ENCODE measurements around the gene PPP2R3B.
A peak's percentile ranks its signal among the peaks of the same experiment; 100 is the strongest.
"Not testable (repeated sequence)": the region's sequence is repeated elsewhere in the genome, so short reads cannot be mapped to it uniquely, and the experiment has no call there.

PPP2R3B gene

DNA sequence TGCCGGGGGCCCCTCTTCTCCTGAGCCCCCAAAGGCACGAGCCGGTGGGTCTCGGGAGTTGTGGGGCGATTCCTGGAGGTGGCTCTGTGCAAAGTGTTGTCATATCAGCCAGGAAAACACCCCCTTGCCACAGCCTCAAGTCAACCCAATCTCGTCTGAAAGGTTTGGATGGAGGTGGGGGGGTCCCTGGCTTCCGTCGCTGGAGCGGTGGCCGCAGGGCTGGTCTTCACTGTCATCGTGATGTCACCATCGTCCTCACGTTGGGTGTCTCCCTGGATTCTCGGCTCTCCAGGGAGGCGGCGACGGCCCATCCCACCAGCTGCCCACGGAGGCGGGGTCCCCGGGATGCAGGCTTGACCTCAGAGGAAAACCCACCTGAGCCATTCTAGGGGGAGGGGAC is 38.3 kb upstream of the PPP2R3B start:
- peaks cover 58% of the 10 kb centered on the region for H3K27me3 Mint-ChIP-seq (ENCODE audit: low read depth, poor library complexity)
- peaks cover 8% of the 10 kb centered on the region for H3K4me1 Mint-ChIP-seq
- no peaks in the 10 kb centered on the region for H3K36me3 Mint-ChIP-seq (ENCODE audit: low read depth)
- peaks cover 12% of the 10 kb centered on the region for H3K9me3 Mint-ChIP-seq
- TF ChIP-seq, protein P1, sequence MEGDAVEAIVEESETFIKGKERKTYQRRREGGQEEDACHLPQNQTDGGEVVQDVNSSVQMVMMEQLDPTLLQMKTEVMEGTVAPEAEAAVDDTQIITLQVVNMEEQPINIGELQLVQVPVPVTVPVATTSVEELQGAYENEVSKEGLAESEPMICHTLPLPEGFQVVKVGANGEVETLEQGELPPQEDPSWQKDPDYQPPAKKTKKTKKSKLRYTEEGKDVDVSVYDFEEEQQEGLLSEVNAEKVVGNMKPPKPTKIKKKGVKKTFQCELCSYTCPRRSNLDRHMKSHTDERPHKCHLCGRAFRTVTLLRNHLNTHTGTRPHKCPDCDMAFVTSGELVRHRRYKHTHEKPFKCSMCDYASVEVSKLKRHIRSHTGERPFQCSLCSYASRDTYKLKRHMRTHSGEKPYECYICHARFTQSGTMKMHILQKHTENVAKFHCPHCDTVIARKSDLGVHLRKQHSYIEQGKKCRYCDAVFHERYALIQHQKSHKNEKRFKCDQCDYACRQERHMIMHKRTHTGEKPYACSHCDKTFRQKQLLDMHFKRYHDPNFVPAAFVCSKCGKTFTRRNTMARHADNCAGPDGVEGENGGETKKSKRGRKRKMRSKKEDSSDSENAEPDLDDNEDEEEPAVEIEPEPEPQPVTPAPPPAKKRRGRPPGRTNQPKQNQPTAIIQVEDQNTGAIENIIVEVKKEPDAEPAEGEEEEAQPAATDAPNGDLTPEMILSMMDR (IDR thresholded peaks at IDR 0.05): no peak
- no peak overlapping the region for H3K27ac Mint-ChIP-seq
- no peak overlapping the region for H3K4me3 Mint-ChIP-seq
- no peak for DNase-seq

- Mint-ChIP-seq H3K4me1 (peaks cover 8% of the 10 kb centered on the region), H3K27ac (peak overlapping the region; percentile 49), H3K36me3 (ENCODE audit: low read depth) (no peaks in the 10 kb centered on the region), H3K9me3 (peaks cover 10% of the 10 kb centered on the region), H3K27me3 (ENCODE audit: low read depth, poor library complexity) (peaks cover 40% of the 10 kb centered on the region), H3K4me3 (peak overlapping the region; percentile 43)
- peak; percentile 83 for DNase-seq
- TF ChIP-seq, protein P1 (IDR thresholded peaks at IDR 0.05): no peak
Observed at GRCh38 chrX:421646-422391, 35.1 kb upstream of the PPP2R3B start.

GRCh38 chrX:420496-421223 is 34.0 kb upstream of the PPP2R3B start:
- Mint-ChIP-seq H3K36me3 (ENCODE audit: low read depth) (no peaks in the 10 kb centered on the region), H3K4me1 (peaks cover 8% of the 10 kb centered on the region), H3K27me3 (ENCODE audit: low read depth, poor library complexity) (peaks cover 37% of the 10 kb centered on the region), H3K27ac (no peak overlapping the region), H3K9me3 (peaks cover 13% of the 10 kb centered on the region), H3K4me3 (no peak overlapping the region)
- DNase-seq: no peak
- TF ChIP-seq, protein P1 (IDR thresholded peaks at IDR 0.05): no peak

GRCh38 chrX:418927-419729 is 32.4 kb upstream of the PPP2R3B start:
- H3K4me3 Mint-ChIP-seq: no peak overlapping the region
- H3K9me3 Mint-ChIP-seq: peaks cover 11% of the 10 kb centered on the region
- H3K27me3 Mint-ChIP-seq (ENCODE audit: low read depth, poor library complexity): peaks cover 49% of the 10 kb centered on the region
- no peaks in the 10 kb centered on the region for H3K36me3 Mint-ChIP-seq (ENCODE audit: low read depth)
- peak; percentile 39 for DNase-seq
- peak overlapping the region; percentile 79 for H3K27ac Mint-ChIP-seq
- TF ChIP-seq, protein P1 (IDR thresholded peaks at IDR 0.05): no peak
- H3K4me1 Mint-ChIP-seq: peaks cover 8% of the 10 kb centered on the region

DNA sequence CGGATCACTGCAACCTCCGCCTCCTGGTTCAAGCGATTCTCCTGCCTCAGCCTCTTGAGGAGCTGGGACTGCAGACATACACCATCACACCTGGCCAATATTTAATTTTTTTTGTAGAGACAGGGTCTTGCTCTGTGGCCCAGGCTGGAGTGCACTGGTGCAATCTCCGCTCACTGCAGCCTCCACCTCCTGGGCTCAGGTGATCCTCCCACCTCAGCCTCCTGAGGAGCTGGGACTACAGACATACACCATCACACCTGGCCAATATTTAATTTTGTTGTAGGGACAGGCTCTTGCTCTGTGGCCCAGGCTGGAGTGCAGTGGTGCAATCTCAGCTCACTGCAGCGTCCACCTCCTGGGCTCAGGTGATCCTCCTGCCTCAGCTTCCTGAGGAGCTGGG is 28.8 kb upstream of the PPP2R3B start:
- H3K36me3 Mint-ChIP-seq (ENCODE audit: low read depth); H3K9me3 Mint-ChIP-seq; H3K4me3 Mint-ChIP-seq; H3K27ac Mint-ChIP-seq; H3K4me1 Mint-ChIP-seq; DNase-seq: not testable (repeated sequence)
- peaks cover 72% of the 10 kb centered on the region for H3K27me3 Mint-ChIP-seq (ENCODE audit: low read depth, poor library complexity)

Measured in nephron progenitor cell (in vitro differentiated cells).